Ectodermal cell (in vitro differentiated cells): ENCODE data around the gene TSPAN17. TPM values are rescaled to one million over a fixed set of nuclear protein-coding genes. Genes with fewer than 3 reads are reported as not detected.
"Not testable (repeated sequence)": the region's sequence is repeated elsewhere in the genome, so short reads cannot be mapped to it uniquely, and the experiment has no call there.

Experiments
- H3K27ac ChIP-seq: 2 replicates; pipeline ENCODE4 v1.7.0; 2013; ENCODE audit warnings: mild to moderate bottlenecking, low read depth, low read length; ENCODE audit not compliant: insufficient read depth, poor library complexity, severe bottlenecking
- H3K27me3 ChIP-seq: 2 replicates; pipeline ENCODE4 v1.7.0; 2013; ENCODE audit warnings: mild to moderate bottlenecking, low read length; ENCODE audit not compliant: insufficient read depth, control insufficient read depth, poor library complexity, severe bottlenecking
- H3K36me3 ChIP-seq: one replicate; pipeline ENCODE4 v1.7.0; 2013; ENCODE audit warnings: low read length; ENCODE audit not compliant: control insufficient read depth, insufficient read depth
- H3K4me1 ChIP-seq: one replicate; pipeline ENCODE4 v1.7.0; 2013; ENCODE audit warnings: low read length; ENCODE audit not compliant: control insufficient read depth, insufficient read depth
- H3K4me3 ChIP-seq: 2 replicates; pipeline ENCODE4 v1.7.0; 2013; ENCODE audit warnings: low read depth, low read length, control low read depth; ENCODE audit not compliant: insufficient read depth
- H3K9me3 ChIP-seq: 2 replicates; pipeline ENCODE4 v1.7.0; 2013; ENCODE audit warnings: mild to moderate bottlenecking, low read length, moderate library complexity; ENCODE audit not compliant: control insufficient read depth
- WGBS, 2 experiments: methylation state at CpG; one replicate each; pipeline ENCODE4 v1.1.7; 2013; ENCODE audit warnings: missing lambda C conversion rate in 2 of 2; 5-methylcytosine and 5-hydroxymethylcytosine counted together
- polyA plus RNA-seq, 4 experiments: library from polyadenylated mRNA; stranded (reverse); fragments of 50-300 nt; gene quantifications; one replicate each; pipeline ENCODE4 v1.2.3, GENCODE V29; 2013

Gene TSPAN17, protein sequence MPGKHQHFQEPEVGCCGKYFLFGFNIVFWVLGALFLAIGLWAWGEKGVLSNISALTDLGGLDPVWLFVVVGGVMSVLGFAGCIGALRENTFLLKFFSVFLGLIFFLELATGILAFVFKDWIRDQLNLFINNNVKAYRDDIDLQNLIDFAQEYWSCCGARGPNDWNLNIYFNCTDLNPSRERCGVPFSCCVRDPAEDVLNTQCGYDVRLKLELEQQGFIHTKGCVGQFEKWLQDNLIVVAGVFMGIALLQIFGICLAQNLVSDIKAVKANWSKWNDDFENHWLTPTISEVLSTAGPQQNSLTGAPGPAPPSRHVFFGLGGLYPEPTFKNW
- 34.7 TPM for polyA plus RNA-seq (2013, experiment 1 of 4)
- polyA plus RNA-seq (2013, experiment 2 of 4), result 36.1 TPM
- polyA plus RNA-seq (2013, experiment 3 of 4), result 28.0 TPM
- polyA plus RNA-seq (2013, experiment 4 of 4), result 35.8 TPM

DNA sequence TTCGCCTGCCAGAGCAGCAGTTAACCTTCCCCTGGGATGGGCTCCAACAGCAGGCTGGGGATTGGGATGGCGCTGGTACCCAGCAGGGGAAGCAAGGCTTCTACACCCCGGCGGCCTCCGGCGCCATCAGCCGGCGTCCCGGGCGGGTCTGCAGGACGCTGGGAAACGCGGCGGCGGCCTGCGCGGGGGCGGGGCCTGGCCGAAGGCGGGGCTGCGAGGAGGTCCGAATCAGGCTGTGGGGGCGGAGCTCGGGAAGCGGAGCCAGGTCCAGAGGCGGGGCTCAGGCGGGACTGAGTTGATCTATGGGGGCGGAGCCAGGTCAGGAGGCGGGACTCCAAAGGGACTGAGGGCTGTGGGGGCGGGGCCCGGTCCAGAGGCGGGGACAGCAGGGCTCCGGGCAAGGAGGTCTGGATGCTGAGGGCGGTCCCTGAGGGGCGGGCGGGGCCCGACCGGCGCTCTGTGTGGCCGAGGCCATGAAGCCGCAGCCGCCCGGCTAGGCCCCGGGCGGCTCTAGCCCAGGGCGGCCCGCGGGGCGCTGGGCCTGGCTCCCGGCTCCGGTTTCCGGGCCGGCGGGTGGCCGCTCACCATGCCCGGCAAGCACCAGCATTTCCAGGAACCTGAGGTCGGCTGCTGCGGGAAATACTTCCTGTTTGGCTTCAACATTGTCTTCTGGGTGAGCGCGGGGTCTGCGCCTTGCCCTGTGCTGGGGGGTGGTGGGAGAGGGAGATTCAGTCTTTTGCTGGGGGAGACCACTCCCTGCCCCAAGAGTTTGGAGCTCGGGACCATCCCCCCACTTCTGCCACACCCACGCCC, at the start of gene TSPAN17:
Gene TSPAN17, plus strand, starts transcription at position 455 of the 813 bp plus-strand sequence. Its CDS starts 132 bp downstream, at position 587.
- H3K27ac ChIP-seq, result peak within 1 kb of the TSS; percentile 11
- peaks cover 3% of the 10 kb centered on the region for H3K27me3 ChIP-seq
- no peaks in the 10 kb centered on the region for H3K9me3 ChIP-seq
- 1% methylated on average over 63 of the region's 63 CpGs for WGBS, 2 experiments
- peaks cover 25% of the 10 kb centered on the region for H3K4me1 ChIP-seq
- peak within 1 kb of the TSS; percentile 65 for H3K4me3 ChIP-seq
- no peaks in the 10 kb centered on the region for H3K36me3 ChIP-seq

DNA sequence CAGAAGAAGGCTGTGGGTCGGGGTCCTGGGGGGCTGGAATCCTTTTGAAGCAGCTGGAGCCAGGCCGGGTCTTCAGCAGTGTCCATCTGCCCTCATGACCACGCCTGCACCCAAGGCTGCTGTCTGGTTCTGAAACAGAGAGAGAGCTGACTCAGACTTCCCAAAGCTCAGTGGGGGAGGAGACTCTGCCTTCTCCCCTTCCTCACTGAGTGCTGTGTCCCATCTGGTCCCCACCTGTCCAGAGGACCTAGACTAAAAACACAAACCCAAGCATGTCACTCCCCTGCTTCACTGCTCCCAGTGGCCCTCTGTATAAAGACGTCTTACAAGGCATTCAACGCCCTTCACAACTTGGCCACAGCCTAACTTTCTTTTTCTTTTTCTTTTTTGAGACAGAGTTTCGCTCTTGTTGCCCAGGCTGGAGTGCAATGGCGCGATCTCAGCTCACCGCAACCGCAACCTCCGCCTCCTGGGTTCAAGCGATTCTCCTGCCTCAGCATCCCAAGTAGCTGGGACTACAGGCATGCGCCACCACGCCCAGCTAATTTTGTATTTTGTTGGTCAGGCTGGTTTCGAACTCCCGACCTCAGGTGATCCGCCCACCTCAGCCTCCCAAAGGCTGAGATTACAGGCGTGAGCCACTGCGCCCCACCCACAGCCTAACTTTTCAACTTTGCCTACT, 47.4 kb upstream of the TSPAN17 start:
- H3K4me1 ChIP-seq, H3K9me3 ChIP-seq, H3K27me3 ChIP-seq, H3K36me3 ChIP-seq, H3K4me3 ChIP-seq, H3K27ac ChIP-seq: not testable (repeated sequence)
- WGBS, 2 experiments, result 93 to 94% methylated on average over 19 of the region's 19 CpGs

DNA sequence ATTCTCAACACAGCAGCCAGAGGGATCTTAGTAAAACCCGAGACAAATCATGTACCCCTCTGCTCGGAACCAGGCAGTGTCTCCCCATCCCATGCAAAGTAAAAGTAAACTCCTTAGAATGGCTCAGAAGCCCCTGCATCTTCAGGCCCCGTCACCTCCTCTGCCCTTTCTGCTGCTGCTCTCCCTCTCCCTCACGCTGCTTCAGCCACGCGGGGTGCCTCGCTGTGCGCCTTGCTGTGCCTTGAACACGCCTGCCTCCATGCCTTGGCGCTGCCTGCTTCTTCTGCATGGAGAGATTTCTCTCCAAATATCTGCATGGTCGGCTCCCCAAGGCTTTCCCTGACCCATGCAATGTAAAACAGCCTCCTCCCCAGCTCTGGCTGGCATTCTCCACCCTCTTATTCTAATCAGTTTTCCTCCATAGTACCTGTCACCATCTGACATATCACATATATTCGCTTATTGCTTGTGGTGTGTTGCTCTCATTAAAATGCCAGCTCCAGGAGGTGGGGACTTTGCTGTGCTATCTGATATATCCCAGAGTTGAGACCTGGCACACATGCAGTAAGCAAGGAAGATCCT, 45.3 kb upstream of the TSPAN17 start:
- Histone ChIP-seq H3K27ac (no peak overlapping the region), H3K27me3 (no peaks in the 10 kb centered on the region), H3K9me3 (no peaks in the 10 kb centered on the region), H3K4me3 (no peak overlapping the region), H3K36me3 (no peaks in the 10 kb centered on the region), H3K4me1 (no peaks in the 10 kb centered on the region)
- 85 to 87% methylated on average over 12 of the region's 12 CpGs for WGBS, 2 experiments

DNA sequence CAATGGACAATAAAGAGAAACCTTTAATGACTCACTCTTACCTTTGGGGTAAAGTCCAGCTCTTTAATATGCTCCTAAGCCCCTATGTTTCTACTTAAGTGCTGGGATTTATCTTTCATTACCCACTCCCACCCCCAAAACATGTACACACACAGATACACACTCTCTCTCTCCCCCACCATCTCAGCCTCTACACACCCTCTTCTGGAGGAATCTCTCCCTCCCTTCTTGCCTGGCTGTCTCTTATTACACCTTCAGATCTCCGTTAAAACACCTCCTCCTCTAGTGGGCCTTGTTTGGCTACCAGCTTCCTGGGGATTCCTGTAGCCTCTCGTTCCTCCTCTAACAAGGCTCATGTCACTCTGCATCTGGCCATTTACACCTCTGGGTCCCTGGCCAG, 44.2 kb upstream of the TSPAN17 start:
- Histone ChIP-seq H3K4me1 (no peaks in the 10 kb centered on the region), H3K27me3 (no peaks in the 10 kb centered on the region), H3K27ac (no peak overlapping the region), H3K36me3 (no peaks in the 10 kb centered on the region), H3K4me3 (no peak overlapping the region), H3K9me3 (no peaks in the 10 kb centered on the region)
- WGBS, 2 experiments, result 22 to 27% methylated on average over 2 of the region's 2 CpGs

DNA sequence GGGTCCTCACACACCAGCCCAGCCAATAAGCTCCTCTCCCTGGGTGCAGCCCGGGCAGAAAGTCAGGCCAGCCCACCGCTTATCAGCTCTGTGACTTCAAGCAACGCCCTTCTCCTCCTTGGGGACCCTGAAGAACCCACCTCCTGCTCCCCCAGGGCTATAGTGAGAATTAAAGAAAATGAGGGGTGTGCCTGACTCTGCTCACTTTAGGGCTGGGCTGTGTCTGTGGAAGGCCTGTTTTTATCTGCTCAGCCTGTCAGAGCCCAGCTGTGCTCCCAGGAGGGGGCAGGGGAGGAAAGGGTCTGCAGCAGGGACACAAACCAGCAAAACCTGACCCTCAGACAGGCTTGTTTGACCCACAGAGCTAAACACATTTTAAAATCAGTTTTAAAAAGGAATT, 41.3 kb upstream of the TSPAN17 start:
- Histone ChIP-seq H3K4me1 (no peaks in the 10 kb centered on the region), H3K9me3 (no peaks in the 10 kb centered on the region), H3K27ac (no peak overlapping the region), H3K36me3 (no peaks in the 10 kb centered on the region), H3K4me3 (no peak overlapping the region), H3K27me3 (peaks cover 17% of the 10 kb centered on the region)
- WGBS, 2 experiments, result 70 to 71% methylated on average over 3 of the region's 3 CpGs

DNA sequence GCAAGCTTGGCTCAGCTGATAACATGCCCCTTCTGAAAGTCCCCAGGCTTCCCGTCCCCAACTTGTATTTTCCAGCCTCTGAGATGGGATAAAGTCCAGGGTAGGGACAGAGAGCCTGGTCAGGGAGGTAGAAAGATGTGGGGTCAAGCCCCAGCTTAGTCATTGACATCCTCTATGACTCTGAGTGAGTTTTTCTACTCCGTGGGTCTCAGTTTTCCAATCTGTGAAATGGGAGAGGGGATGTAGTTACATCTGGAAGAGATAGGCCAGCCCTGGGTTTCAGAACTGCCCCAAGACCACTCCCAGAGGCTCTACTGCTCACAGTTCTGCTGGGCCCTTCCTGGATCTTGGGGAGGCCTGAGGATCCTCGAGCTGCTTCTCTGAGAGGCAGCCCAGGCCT, 40.4 kb upstream of the TSPAN17 start:
- no peaks in the 10 kb centered on the region for H3K9me3 ChIP-seq
- H3K36me3 ChIP-seq, result no peaks in the 10 kb centered on the region
- H3K4me3 ChIP-seq, result no peak overlapping the region
- H3K4me1 ChIP-seq, result no peaks in the 10 kb centered on the region
- 92 to 94% methylated on average over 3 of the region's 3 CpGs for WGBS, 2 experiments
- H3K27ac ChIP-seq, result no peak overlapping the region
- H3K27me3 ChIP-seq, result peaks cover 24% of the 10 kb centered on the region

DNA sequence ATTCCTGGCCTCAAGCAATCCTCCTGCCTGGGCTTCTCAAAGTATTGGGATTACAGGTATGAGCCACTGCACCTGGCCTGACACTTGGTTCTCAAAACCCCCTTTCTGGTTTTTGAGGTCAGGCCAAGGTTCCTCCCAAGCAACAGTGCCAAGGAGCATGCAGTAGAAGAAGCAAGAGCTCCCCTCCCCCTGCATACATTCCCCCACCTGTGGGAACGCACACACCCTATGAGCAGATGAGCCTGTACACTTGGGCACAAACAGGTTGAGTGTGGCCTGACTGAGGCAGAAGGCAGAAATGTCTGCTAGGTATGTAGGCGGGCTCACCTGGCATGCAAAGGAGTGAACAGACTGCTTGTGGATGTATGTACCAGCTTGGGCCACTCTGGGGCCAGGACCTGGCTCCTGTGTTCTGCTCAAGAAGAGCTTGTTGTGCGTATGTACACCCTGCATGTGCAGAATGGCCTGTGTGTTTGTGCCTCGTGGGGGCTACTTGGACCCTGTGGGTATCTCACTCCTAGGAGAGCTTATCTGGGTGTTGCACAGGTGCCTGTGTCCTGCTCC, 39.1 kb upstream of the TSPAN17 start:
- Histone ChIP-seq H3K9me3 (no peaks in the 10 kb centered on the region), H3K27me3 (peaks cover 25% of the 10 kb centered on the region), H3K4me1 (no peaks in the 10 kb centered on the region), H3K4me3 (no peak overlapping the region), H3K27ac (no peak overlapping the region), H3K36me3 (no peaks in the 10 kb centered on the region)
- WGBS, 2 experiments, result 96 to 97% methylated on average over 4 of the region's 4 CpGs

DNA sequence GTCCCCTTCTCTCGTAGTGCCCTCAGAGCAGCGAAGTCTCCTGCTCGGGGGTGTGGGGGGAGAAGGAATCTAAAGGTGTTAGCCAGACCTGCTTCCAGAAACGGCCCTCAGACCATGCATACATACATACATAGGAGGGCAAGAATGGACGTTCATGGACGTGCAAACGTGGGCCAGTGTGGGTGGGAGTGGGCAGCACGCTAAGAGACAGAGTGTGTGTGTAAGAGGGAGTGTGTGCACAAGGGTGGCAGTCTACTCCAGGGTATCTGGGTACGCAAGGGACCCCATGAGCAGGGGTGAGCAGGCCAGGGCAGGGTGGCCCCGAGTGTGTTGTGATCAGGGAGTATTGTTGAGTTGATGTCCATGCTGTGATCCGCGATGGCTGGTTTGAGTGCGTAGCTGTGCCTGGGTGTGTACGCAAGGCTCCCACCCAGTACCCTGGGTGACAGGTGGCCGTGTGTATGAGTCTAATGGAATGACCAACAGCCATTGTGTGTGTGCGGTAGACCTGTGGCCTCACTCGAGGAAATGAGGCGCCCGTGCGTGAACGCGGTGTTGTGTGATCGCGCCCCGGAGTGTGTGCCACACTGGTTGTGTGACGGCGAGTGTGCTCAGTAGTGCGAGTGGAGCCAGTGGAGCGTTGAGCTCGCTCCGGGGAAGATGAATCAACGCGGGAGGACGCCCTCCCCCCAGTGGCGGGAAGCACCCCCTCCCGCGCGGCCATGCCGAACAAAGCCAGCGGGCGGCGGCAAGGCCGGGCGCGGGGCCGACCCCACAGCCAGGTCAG, 38.2 kb upstream of the TSPAN17 start:
- no peaks in the 10 kb centered on the region for H3K36me3 ChIP-seq
- no peaks in the 10 kb centered on the region for H3K9me3 ChIP-seq
- H3K27me3 ChIP-seq, result peaks cover 30% of the 10 kb centered on the region
- H3K4me3 ChIP-seq, result peak overlapping the region; percentile 52
- H3K4me1 ChIP-seq, result no peaks in the 10 kb centered on the region
- 33 to 34% methylated on average over 46 of the region's 46 CpGs for WGBS, 2 experiments
- no peak overlapping the region for H3K27ac ChIP-seq

DNA sequence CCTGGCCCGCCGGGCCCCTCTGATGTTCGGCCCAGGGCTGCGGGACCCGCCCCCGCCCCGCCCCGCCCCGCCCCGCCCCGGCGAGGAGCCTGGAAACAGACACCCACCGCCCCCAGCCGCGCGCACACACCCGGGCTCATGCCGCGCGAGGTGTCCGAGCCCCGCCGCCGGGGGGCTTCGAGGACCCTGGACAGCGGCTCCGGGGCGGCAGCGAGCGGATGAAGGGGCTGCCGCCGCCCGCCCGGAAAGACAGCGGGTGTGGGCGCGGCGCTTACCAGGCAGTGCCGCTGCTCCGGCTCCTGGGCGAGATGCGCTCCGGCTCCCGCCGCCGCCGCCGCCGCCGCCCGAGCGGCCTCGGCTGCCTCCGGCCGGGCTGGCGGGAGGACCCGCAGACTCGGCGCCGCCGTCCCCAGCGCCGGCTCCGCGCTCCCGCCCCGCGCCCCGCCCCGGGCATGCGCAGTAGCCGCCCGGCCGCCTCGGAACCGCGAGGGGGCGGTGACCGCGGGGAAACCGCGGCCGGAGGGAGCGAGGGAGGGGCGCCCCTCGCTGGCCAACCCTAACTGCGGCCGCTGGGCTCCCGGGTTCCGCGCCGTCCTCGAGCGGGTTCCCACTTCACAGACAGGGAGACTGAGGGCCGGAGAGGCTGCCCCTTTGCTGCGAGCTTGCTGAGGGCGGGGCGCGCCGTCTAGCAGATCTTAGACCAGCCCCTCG, 37.4 kb upstream of the TSPAN17 start, which contains the start of gene GPRIN1:
Gene GPRIN1, minus strand, starts transcription at position 433 of the 711 bp plus-strand sequence. CDS start 10,322 bp downstream, outside the sequence.
- H3K36me3 ChIP-seq, result no peaks in the 10 kb centered on the region
- peak within 1 kb of the TSS; percentile 52 for H3K4me3 ChIP-seq
- no peak within 1 kb of the TSS for H3K27ac ChIP-seq
- WGBS, 2 experiments, result 0% methylated on average over 101 of the region's 101 CpGs
- H3K4me1 ChIP-seq, result no peaks in the 10 kb centered on the region
- no peaks in the 10 kb centered on the region for H3K9me3 ChIP-seq
- H3K27me3 ChIP-seq, result peaks cover 30% of the 10 kb centered on the region
